H1 (cell line): Measurements from ENCODE around the gene STRA8. TPM values are rescaled to one million over a fixed set of nuclear protein-coding genes. Genes with fewer than 3 reads are reported as not detected.

Source experiments
- CTCF ChIA-PET: fragments of 300-600 bp; sonication (Branson Sonifier 250); formaldehyde crosslinking; loops from one replicate; lab custom pipeline; 2021; ENCODE audit not compliant: partially characterized antibody; lab: Charles Lee
- POLR2A ChIA-PET: fragments of 300-600 bp; sonication (Branson Sonifier 250); formaldehyde crosslinking; loops from one replicate; lab custom pipeline; 2021; ENCODE audit warnings: inconsistent platforms; ENCODE audit not compliant: partially characterized antibody; lab: Charles Lee
- DNase-seq, 2 experiments: peaks; one replicate each; pipeline versions ENCODE4 v3.0.0 to v3.0.0-alpha.2; 2010 to 2022; ENCODE audit warnings: low spot score in 2 of 2, low read depth in 1 of 2, mixed read lengths in 1 of 2
- FAIRE-seq: peaks from 2 replicates; lab custom pipeline; 2011; peaks lifted over from hg19 to GRCh38; lab: Jason Lieb, UNC
- H2AFZ ChIP-seq: 2 replicates; pipeline ENCODE4 v1.8.1; 2012; ENCODE audit warnings: low read length, inconsistent platforms
- H2AK5ac ChIP-seq: 2 replicates; pipeline ENCODE4 v1.6.1; 2013; ENCODE audit warnings: low read depth, low read length
- H2BK120ac ChIP-seq: replicated peaks from 2 replicates; pipeline ENCODE3; 2013; ENCODE audit warnings: low read depth, low read length, inconsistent platforms
- H2BK12ac ChIP-seq: 2 replicates; pipeline ENCODE4 v1.6.1; 2013; ENCODE audit warnings: low read depth, low read length
- H2BK15ac ChIP-seq: 2 replicates; pipeline ENCODE4 v1.6.1; 2013; ENCODE audit warnings: low read length
- H2BK20ac ChIP-seq: 2 replicates; pipeline ENCODE4 v1.6.1; 2013; ENCODE audit warnings: low read length
- H2BK5ac ChIP-seq: 2 replicates; pipeline ENCODE4 v1.6.1; 2013; ENCODE audit warnings: low read depth, low read length
- H3K14ac ChIP-seq: 2 replicates; pipeline ENCODE4 v1.6.1; 2013; ENCODE audit warnings: inconsistent platforms; ENCODE audit not compliant: insufficient read length
- H3K18ac ChIP-seq: 2 replicates; pipeline ENCODE4 v1.6.1; 2013; ENCODE audit warnings: low read length; ENCODE audit errors: extremely low read depth
- H3K23ac ChIP-seq: 2 replicates; pipeline ENCODE4 v1.6.1; 2013; ENCODE audit warnings: inconsistent platforms; ENCODE audit not compliant: insufficient read length
- H3K23me2 ChIP-seq: 2 replicates; pipeline ENCODE4 v1.6.1; 2013; ENCODE audit warnings: low read depth, low read length
- H3K27ac ChIP-seq: 2 replicates; pipeline ENCODE4 v1.6.1; 2011; ENCODE audit warnings: low read depth, low read length, inconsistent platforms
- H3K27me3 ChIP-seq, 4 experiments: replicated peaks in 1 of 4; 1 replicate in 1 of 4; 2 replicates in 3 of 4; pipeline versions ENCODE4 v1.6.1 to v1.8.1; 2011 to 2013; ENCODE audit warnings: low read length in 3 of 4, mild to moderate bottlenecking in 3 of 4, inconsistent platforms in 2 of 4, mixed read lengths in 2 of 4, moderate library complexity in 1 of 4; ENCODE audit not compliant: control insufficient read depth in 3 of 4, insufficient read depth in 3 of 4; ENCODE audit errors: extremely low read depth in 1 of 4
- H3K36me3 ChIP-seq, 4 experiments: 2 replicates each; pipeline versions ENCODE4 v1.6.1 to v1.8.1; 2011 to 2013; ENCODE audit warnings: mild to moderate bottlenecking in 4 of 4, low read length in 3 of 4, moderate library complexity in 2 of 4, control low read depth in 1 of 4, inconsistent platforms in 1 of 4; ENCODE audit not compliant: insufficient read depth in 4 of 4, control insufficient read depth in 2 of 4
- H3K4ac ChIP-seq: replicated peaks from 2 replicates; pipeline ENCODE3; 2013; ENCODE audit warnings: low read length, low read depth, mixed read lengths, inconsistent platforms; ENCODE audit not compliant: insufficient read length
- H3K4me1 ChIP-seq, 4 experiments: replicated peaks in 1 of 4; 1 replicate in 1 of 4; 2 replicates in 3 of 4; pipeline versions ENCODE4 v1.6.1 to v1.8.1; 2011 to 2013; ENCODE audit warnings: low read length in 3 of 4, inconsistent platforms in 2 of 4, mixed read lengths in 1 of 4; ENCODE audit not compliant: insufficient read depth in 4 of 4, control insufficient read depth in 3 of 4
- H3K4me2 ChIP-seq, 2 experiments: 2 replicates each; pipeline versions ENCODE4 v1.6.1 to v1.8.1; 2011 to 2013; ENCODE audit warnings: low read depth in 2 of 2, low read length in 2 of 2, control low read depth in 1 of 2, inconsistent platforms in 1 of 2, mild to moderate bottlenecking in 1 of 2; ENCODE audit not compliant: insufficient read depth in 1 of 2
- H3K4me3 ChIP-seq, 4 experiments: fragments of 200-600, 300-600 bp in 1 of 4; sonication (generic), shearing (Covaris generic), sonication (Bioruptor Twin) in 1 of 4; 2 replicates each; pipeline versions ENCODE4 v1.5.1 to v1.8.1; 2011 to 2016; ENCODE audit warnings: low read length in 4 of 4, low read depth in 3 of 4, control low read depth in 2 of 4, inconsistent platforms in 2 of 4, mild to moderate bottlenecking in 2 of 4, mixed read lengths in 1 of 4, moderate library complexity in 1 of 4; ENCODE audit not compliant: insufficient read depth in 2 of 4; ENCODE audit errors: extremely low read depth in 1 of 4
- H3K56ac ChIP-seq: replicated peaks from 2 replicates; pipeline ENCODE3; 2013; ENCODE audit warnings: low read depth, mild to moderate bottlenecking, mixed read lengths, low read length, inconsistent platforms; ENCODE audit not compliant: insufficient read length
- H3K79me1 ChIP-seq: 2 replicates; pipeline ENCODE4 v1.6.1; 2013; ENCODE audit warnings: low read depth, low read length, control low read depth
- H3K79me2 ChIP-seq, 2 experiments: 2 replicates each; pipeline versions ENCODE4 v1.6.1 to v1.8.1; 2012 to 2013; ENCODE audit warnings: low read length in 2 of 2, mild to moderate bottlenecking in 2 of 2, inconsistent platforms in 1 of 2; ENCODE audit not compliant: insufficient read depth in 2 of 2, control insufficient read depth in 1 of 2
- H3K9ac ChIP-seq, 4 experiments: replicated peaks in 1 of 4; 1 replicate in 1 of 4; 2 replicates in 3 of 4; pipeline versions ENCODE4 v1.6.1 to v1.8.1; 2011 to 2013; ENCODE audit warnings: low read depth in 3 of 4, low read length in 3 of 4, control low read depth in 2 of 4, mild to moderate bottlenecking in 2 of 4, moderate library complexity in 2 of 4, inconsistent platforms in 1 of 4; ENCODE audit errors: extremely low read depth in 1 of 4
- H3K9me3 ChIP-seq, 2 experiments: 2 replicates each; pipeline versions ENCODE4 v1.6.1 to v1.8.1; 2012 to 2013; ENCODE audit warnings: mild to moderate bottlenecking in 2 of 2, moderate library complexity in 2 of 2, control low read depth in 1 of 2, inconsistent platforms in 1 of 2, low read depth in 1 of 2, low read length in 1 of 2, mixed read lengths in 1 of 2; ENCODE audit not compliant: insufficient read depth in 2 of 2
- H4K20me1 ChIP-seq, 2 experiments: replicated peaks in 1 of 2; 2 replicates each; pipeline versions ENCODE3 to v1.8.1; 2011 to 2013; ENCODE audit warnings: inconsistent platforms in 2 of 2, low read length in 2 of 2, mild to moderate bottlenecking in 1 of 2; ENCODE audit not compliant: insufficient read depth in 2 of 2, control insufficient read depth in 1 of 2
- H4K5ac ChIP-seq: 2 replicates; pipeline ENCODE4 v1.6.1; 2013; ENCODE audit warnings: low read length, low read depth, mixed read lengths, inconsistent platforms; ENCODE audit not compliant: insufficient read length
- H4K8ac ChIP-seq: 2 replicates; pipeline ENCODE4 v1.8.0; 2013; ENCODE audit warnings: mild to moderate bottlenecking, moderate library complexity, low read length, inconsistent platforms; ENCODE audit not compliant: insufficient read depth; ENCODE audit errors: extremely low read depth
- H4K91ac ChIP-seq: replicated peaks from 2 replicates; pipeline ENCODE3; 2013; ENCODE audit warnings: low read length, mixed read lengths, inconsistent platforms; ENCODE audit not compliant: insufficient read length
- CHD2 ChIP-seq: IDR thresholded peaks from 2 replicates; pipeline ENCODE4 v1.6.1; 2012; ENCODE audit warnings: low read length, improper control_type of control experiment
- CREB1 ChIP-seq: IDR thresholded peaks from 2 replicates; pipeline ENCODE4 v1.6.1; 2012; ENCODE audit warnings: inconsistent platforms
- EP300 ChIP-seq, 2 experiments: IDR thresholded peaks; 1 replicate in 1 of 2; 2 replicates in 1 of 2; pipeline ENCODE4 v1.6.1; 2011 to 2012; ENCODE audit warnings: low read depth in 2 of 2, low read length in 2 of 2, mild to moderate bottlenecking in 2 of 2, borderline replicate concordance in 1 of 2, inconsistent platforms in 1 of 2, moderate library complexity in 1 of 2
- EZH2 ChIP-seq: fragments of 200-600 bp; sonication (generic); IDR thresholded peaks from 2 replicates; pipeline ENCODE4 v1.7.1; 2012; ENCODE audit warnings: low read depth, mild to moderate bottlenecking, moderate library complexity, low read length, inconsistent platforms; ENCODE audit not compliant: severe bottlenecking
- HDAC2 ChIP-seq, 2 experiments: fragments of 300-600 bp in 1 of 2; sonication (generic) in 1 of 2; IDR thresholded peaks; 2 replicates each; pipeline ENCODE4 v1.6.1; 2011 to 2012; ENCODE audit warnings: low read depth in 2 of 2, low read length in 2 of 2, mild to moderate bottlenecking in 2 of 2, moderate library complexity in 2 of 2, borderline replicate concordance in 1 of 2, inconsistent platforms in 1 of 2
- KDM4A ChIP-seq: IDR thresholded peaks from one replicate; pipeline ENCODE4 v1.7.1; 2012; ENCODE audit warnings: low read depth, mild to moderate bottlenecking, moderate library complexity, low read length, inconsistent platforms; ENCODE audit not compliant: severe bottlenecking
- MAFK ChIP-seq: IDR thresholded peaks from 2 replicates; pipeline ENCODE4 v1.6.1; 2012; ENCODE audit warnings: low read depth, mild to moderate bottlenecking, improper control_type of control experiment, low read length
- PHF8 ChIP-seq: fragments of 200-600 bp; sonication (generic); conservative IDR thresholded peaks from 2 replicates; pipeline ENCODE4 v1.7.1; 2012; ENCODE audit warnings: low read depth, mild to moderate bottlenecking, inconsistent platforms, low read length, moderate library complexity
- POLR2AphosphoS5 ChIP-seq: IDR thresholded peaks from 2 replicates; pipeline ENCODE4 v1.6.1; 2011; ENCODE audit warnings: low read depth, low read length
- RAD21 ChIP-seq, 2 experiments: IDR thresholded peaks in 1 of 2; conservative IDR thresholded peaks in 1 of 2; 2 replicates each; pipeline ENCODE4 v1.6.1; 2011; ENCODE audit warnings: low read depth in 2 of 2, low read length in 2 of 2, improper control_type of control experiment in 1 of 2, inconsistent platforms in 1 of 2, mild to moderate bottlenecking in 1 of 2, moderate library complexity in 1 of 2
- SIN3A ChIP-seq, 2 experiments: IDR thresholded peaks in 1 of 2; conservative IDR thresholded peaks in 1 of 2; 2 replicates each; pipeline ENCODE4 v1.6.1; 2011 to 2012; ENCODE audit warnings: low read length in 2 of 2, improper control_type of control experiment in 1 of 2, low read depth in 1 of 2, mild to moderate bottlenecking in 1 of 2
- SP1 ChIP-seq: IDR thresholded peaks from 2 replicates; pipeline ENCODE4 v1.6.1; 2011; ENCODE audit warnings: low read depth, low read length
- SP4 ChIP-seq: IDR thresholded peaks from 2 replicates; pipeline ENCODE4 v1.6.1; 2012; ENCODE audit warnings: low read length, inconsistent platforms
- WGBS, 2 experiments: shearing (Covaris generic) in 1 of 2; methylation state at CpG; one replicate each; pipeline versions ENCODE4 v1.1.6 to v1.1.7; 2013 to 2015; ENCODE audit warnings: low lambda C conversion rate in 2 of 2, mixed read lengths in 2 of 2, inconsistent platforms in 1 of 2, low coverage in 1 of 2, missing lambda C conversion rate in 1 of 2; ENCODE audit not compliant: insufficient replicate concordance in 2 of 2, insufficient coverage in 1 of 2, insufficient read length in 1 of 2; ENCODE audit errors: extremely low coverage in 1 of 2, missing lambda C conversion rate in 1 of 2; 5-methylcytosine and 5-hydroxymethylcytosine counted together
- polyA plus RNA-seq, 7 experiments: library from polyadenylated mRNA; depleted of rRNA in 3 of 7; stranded (reverse) in 5 of 7; unstranded in 2 of 7; fragments of >200 nt in 5 of 7; fragments of 200-250 nt in 2 of 7; gene quantifications; 1 replicate in 5 of 7; 2 replicates in 1 of 7; 4 replicates in 1 of 7; pipeline versions ENCODE4 v1.2.1 to v1.2.3, GENCODE V29; 2011 to 2013; ENCODE audit warnings: missing spikeins in 2 of 7, mixed read lengths in 2 of 7
- total RNA-seq: library from RNA; stranded (reverse); fragmentation: NEBNext Ultra II Directional; extraction: Animal tissue kit (Norgen Biotek cat#: 25700); gene quantifications from 2 replicates; pipeline ENCODE4 v1.2.1, GENCODE V29; 2021

The STRA8 gene
- total and polyA plus RNA-seq, 2 of the 8 experiments (the other 6 are each of a cell fraction or from before 2014, with no cell fraction given): not detected

DNA sequence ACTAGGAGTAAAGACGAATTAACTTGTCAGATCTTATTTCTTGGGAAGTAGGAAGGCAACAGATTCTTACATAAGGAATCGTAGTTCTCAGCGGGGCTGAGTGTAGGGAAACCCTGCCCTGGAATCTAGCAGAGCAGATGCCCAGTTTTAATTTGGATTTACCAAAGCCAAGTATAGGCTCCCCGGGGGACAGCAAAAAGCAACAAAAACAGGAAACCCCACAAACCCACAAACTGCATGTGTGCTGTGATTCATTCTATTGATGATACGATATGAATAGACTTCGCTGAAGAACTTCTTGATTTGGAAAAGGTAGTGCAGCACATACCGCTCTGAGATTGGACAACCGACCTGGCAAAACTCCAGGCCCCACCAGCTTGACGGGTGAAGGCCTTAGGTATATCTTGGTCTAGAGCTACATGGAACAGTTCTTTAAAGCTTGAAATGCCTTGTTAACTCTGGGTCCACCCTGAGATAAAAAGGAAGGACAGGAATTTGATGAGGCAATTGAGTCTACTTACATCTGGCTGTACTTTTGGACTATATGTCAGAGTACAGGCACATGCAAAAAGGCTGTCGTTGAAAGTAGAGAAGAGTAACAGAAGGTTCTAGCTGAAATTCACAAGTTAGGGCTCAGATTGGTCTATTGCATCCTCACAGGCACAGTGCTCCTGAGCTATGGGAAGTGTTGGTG, 49.1 kb downstream of the STRA8 start:
- Histone ChIP-seq H2AK5ac (no peak overlapping the region), H3K9ac (no peak overlapping the region), H3K27ac (no peak overlapping the region), H4K8ac (no peak overlapping the region), H4K5ac (no peak overlapping the region), H2BK12ac (no peak overlapping the region), H3K79me2 (no peaks in the 10 kb centered on the region), H3K4me1 (no peaks in the 10 kb centered on the region), H3K4me3 (no peak overlapping the region), H3K4ac (no peak overlapping the region), H2BK15ac (no peak overlapping the region), H2BK5ac (no peak overlapping the region), H3K36me3 (no peaks in the 10 kb centered on the region), H4K20me1 (no peaks in the 10 kb centered on the region), H3K23me2 (no peaks in the 10 kb centered on the region), H2BK120ac (no peak overlapping the region), H3K9me3 (no peaks in the 10 kb centered on the region), H4K91ac (no peak overlapping the region), H3K23ac (no peak overlapping the region), H2BK20ac (no peak overlapping the region), H3K18ac (no peak overlapping the region), H3K4me2 (no peak overlapping the region), H3K79me1 (no peaks in the 10 kb centered on the region), H3K14ac (no peak overlapping the region), H3K56ac (no peak overlapping the region), H3K27me3 (no peaks in the 10 kb centered on the region), H2AFZ (no peak overlapping the region)
- FAIRE-seq: no peak
- no peak for DNase-seq
- CTCF ChIA-PET: interaction anchor here (0.8 to 6.5 kb wide), 17 partner anchors 9 to 132 kb away, joined by 3 to 171 read pairs (median 12); no protein-coding TSS in a partner anchor
- POLR2A ChIA-PET: no interaction called here
- 90% methylated on average over 10 of the region's 10 CpGs; no CpG with 5 or more reads in 1 of the 2 experiments for WGBS, 2 experiments
- no peak for TF ChIP-seq RAD21 (IDR thresholded peaks at IDR 0.05 in 1 of 2, conservative IDR thresholded peaks at IDR 0.05 in 1 of 2; ENCODE audit: low read depth in 2 of 2, low read length in 2 of 2)
- TF ChIP-seq CREB1: no peak
- no peak for TF ChIP-seq EP300 (IDR thresholded peaks at IDR 0.05; ENCODE audit: borderline replicate concordance in 1 of 2, low read depth in 2 of 2, low read length in 2 of 2)
- TF ChIP-seq SP4: no peak
- no peak for TF ChIP-seq HDAC2 (IDR thresholded peaks at IDR 0.05; ENCODE audit: borderline replicate concordance in 1 of 2, low read depth in 2 of 2, low read length in 2 of 2)
- TF ChIP-seq POLR2AphosphoS5: no peak
- TF ChIP-seq SP1: no peak
- TF ChIP-seq MAFK: no peak
- no peak for TF ChIP-seq SIN3A (conservative IDR thresholded peaks at IDR 0.05 in 1 of 2, IDR thresholded peaks at IDR 0.05 in 1 of 2; ENCODE audit: low read depth in 1 of 2, low read length in 2 of 2)
- no peak for TF ChIP-seq CHD2
- no peak for TF ChIP-seq EZH2
- TF ChIP-seq PHF8: no peak
- TF ChIP-seq KDM4A: no peak
